ENCODE results near the gene DDTL.
"Not testable (repeated sequence)": the region's sequence is repeated elsewhere in the genome, so short reads cannot be mapped to it uniquely, and the experiment has no call there.

DDTL gene

GRCh38 chr22:23970816-23971486, 4.3 kb downstream of the DDTL start:
- FAIRE-seq, result no peak

GRCh38 chr22:23971927-23972326, 5.2 kb downstream of the DDTL start:
- not testable (repeated sequence) for FAIRE-seq

- FAIRE-seq, result not testable (repeated sequence)
These were observed 7.7 kb downstream of the DDTL start, which contains the start of gene DDT for GRCh38 chr22:23974345-23974744. DDT (minus strand) TSS chr22:23974441; CDS start chr22:23974414, 27 bp downstream.

- not testable (repeated sequence) for FAIRE-seq
These were observed 8.2 kb downstream of the DDTL start for GRCh38 chr22:23974836-23975352.

GRCh38 chr22:23977304-23977703, 10.6 kb downstream of the DDTL start:
- FAIRE-seq, result not testable (repeated sequence)

- FAIRE-seq, result not testable (repeated sequence)
These were observed 13.0 kb downstream of the DDTL start, which contains the start of gene GSTT2 for GRCh38 chr22:23979557-23980240. GSTT2 (plus strand) TSS chr22:23980134.

GRCh38 chr22:23980567-23980966, 13.9 kb downstream of the DDTL start:
- not testable (repeated sequence) for FAIRE-seq

- FAIRE-seq, result no peak
These were observed 17.7 kb downstream of the DDTL start for GRCh38 chr22:23984430-23984829.

GRCh38 chr22:23986089-23986488, 19.4 kb downstream of the DDTL start:
- not testable (repeated sequence) for FAIRE-seq

GRCh38 chr22:23986538-23987178, 20.0 kb downstream of the DDTL start:
- not testable (repeated sequence) for FAIRE-seq

- FAIRE-seq, result not testable (repeated sequence)
These were observed 23.0 kb downstream of the DDTL start for GRCh38 chr22:23989583-23990244.

- not testable (repeated sequence) for FAIRE-seq
These were observed 26.4 kb downstream of the DDTL start for GRCh38 chr22:23993080-23993479.

GRCh38 chr22:23993581-23994177, 27.0 kb downstream of the DDTL start:
- FAIRE-seq, result not testable (repeated sequence)

- no peak for FAIRE-seq
These were observed 30.4 kb downstream of the DDTL start for GRCh38 chr22:23997092-23997491.

- not testable (repeated sequence) for FAIRE-seq
These were observed 33.1 kb downstream of the DDTL start for GRCh38 chr22:23999779-24000178.

- no peak for FAIRE-seq
These were observed 34.6 kb downstream of the DDTL start for GRCh38 chr22:24001314-24001713.

GRCh38 chr22:24002272-24002671, 35.6 kb downstream of the DDTL start:
- no peak for FAIRE-seq

GRCh38 chr22:24002851-24003250, 36.2 kb downstream of the DDTL start:
- no peak for FAIRE-seq

GRCh38 chr22:24003887-24004286, 37.2 kb downstream of the DDTL start:
- no peak for FAIRE-seq

- no peak for FAIRE-seq
These were observed 38.5 kb downstream of the DDTL start, which contains the start of gene GSTT4 for GRCh38 chr22:24005201-24005600. GSTT4 (minus strand) TSS chr22:24005453; CDS start chr22:24005356, 97 bp downstream.

GRCh38 chr22:24006207-24006913, 39.7 kb downstream of the DDTL start:
- no peak for FAIRE-seq

GRCh38 chr22:24006914-24007214, 40.2 kb downstream of the DDTL start:
- no peak for FAIRE-seq
